A673 (cell line): ENCODE data around the gene GPR34.

ENCODE experiments used
- CTCF ChIP-seq: fragments of 300-800, 200-600 bp; sonication (generic); conservative IDR thresholded peaks from 2 replicates; pipeline ENCODE4 v1.5.1; 2017; ENCODE audit warnings: low read depth, mild to moderate bottlenecking, antibody characterized with exemption, low read length, moderate library complexity, mixed read lengths
- EZH2 ChIP-seq: fragments of 200-600 bp; sonication (generic); IDR thresholded peaks from 2 replicates; pipeline ENCODE4 v1.6.1; 2017; ENCODE audit warnings: borderline replicate concordance, low read depth, mild to moderate bottlenecking, mixed read lengths, antibody characterized with exemption, low read length; ENCODE audit not compliant: poor library complexity, severe bottlenecking

DNA sequence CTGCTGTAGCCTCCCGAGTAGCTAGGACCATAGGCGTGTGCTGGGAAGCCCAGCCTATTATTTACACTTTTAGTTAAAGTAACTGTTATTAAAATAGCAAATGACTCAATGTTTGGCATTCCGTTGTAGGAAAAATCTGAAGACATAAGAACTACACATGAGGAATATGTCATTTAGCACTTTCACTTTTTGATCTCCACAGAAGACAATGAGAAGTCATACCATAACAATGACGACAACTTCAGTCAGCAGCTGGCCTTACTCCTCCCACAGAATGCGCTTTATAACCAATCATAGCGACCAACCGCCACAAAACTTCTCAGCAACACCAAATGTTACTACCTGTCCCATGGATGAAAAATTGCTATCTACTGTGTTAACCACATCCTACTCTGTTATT is 6.7 kb downstream of the GPR34 start:
- no peak for TF ChIP-seq CTCF
- no peak for TF ChIP-seq EZH2
